GM21360 (cell line): ENCODE results near the gene CDK14.

ENCODE experiments used
- ATAC-seq: cut with Tn5 transposase; IDR thresholded peaks from one replicate; pipeline ENCODE4 v1.9.1; 2021; ENCODE audit warnings: mild to moderate bottlenecking, moderate library complexity; ENCODE audit not compliant: unreplicated experiment

Gene CDK14

DNA sequence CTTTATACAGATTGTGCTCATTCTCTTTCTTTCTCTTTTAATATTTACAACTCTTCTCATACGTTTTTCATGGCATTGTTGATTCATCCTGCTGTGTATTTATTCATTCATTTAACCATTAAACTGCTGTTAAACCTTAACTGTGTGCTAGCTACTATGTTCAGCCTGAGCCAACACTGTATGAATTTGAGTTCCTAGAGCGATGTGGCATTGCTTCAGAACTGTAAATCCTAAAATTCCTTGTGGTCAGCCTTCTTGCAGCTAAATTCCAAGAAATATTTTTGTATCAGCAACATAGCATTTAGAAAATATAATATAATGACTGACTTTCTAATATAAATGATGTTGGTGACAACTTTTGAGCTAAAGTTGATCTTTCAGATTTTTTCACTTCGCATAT is 483.4 kb downstream of the CDK14 start:
- no peak for ATAC-seq

DNA sequence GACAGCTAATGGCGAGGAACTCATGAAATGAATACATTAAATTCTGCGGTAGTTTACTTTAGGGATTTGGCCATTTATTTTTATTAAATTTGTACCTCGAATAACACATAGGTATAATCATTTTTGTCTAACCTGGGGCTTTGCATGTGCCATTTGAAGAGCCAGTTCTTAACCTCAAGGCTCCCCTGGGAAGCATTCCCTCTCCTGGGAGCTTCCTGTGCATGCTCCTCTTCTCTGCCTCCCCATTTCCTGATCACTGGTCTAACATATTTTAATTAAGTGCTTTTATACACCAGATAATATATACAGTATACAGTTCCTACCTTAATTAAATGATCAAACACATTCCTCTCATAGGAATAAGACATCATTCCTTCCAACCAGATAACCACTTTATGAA is 484.2 kb downstream of the CDK14 start:
- ATAC-seq = no peak

DNA sequence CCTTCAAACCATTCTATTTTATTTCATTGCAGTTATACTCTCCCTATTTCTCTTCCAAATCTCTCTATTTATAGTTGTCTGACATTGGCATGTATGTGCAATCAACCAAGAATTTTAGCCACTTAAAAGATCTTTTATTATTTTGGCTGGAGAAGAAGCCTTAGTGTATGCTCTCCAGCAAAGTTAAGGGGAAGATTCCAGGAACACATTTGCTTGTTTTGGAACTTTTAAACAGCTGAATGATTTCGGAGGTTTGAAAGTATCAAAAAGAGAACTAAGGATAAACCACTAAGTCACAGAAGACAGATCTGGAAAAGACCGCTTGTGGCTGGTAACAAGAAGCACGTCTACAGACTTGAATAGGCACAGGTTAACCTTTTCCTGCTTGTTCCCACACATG is 485.9 kb downstream of the CDK14 start:
- ATAC-seq = no peak

DNA sequence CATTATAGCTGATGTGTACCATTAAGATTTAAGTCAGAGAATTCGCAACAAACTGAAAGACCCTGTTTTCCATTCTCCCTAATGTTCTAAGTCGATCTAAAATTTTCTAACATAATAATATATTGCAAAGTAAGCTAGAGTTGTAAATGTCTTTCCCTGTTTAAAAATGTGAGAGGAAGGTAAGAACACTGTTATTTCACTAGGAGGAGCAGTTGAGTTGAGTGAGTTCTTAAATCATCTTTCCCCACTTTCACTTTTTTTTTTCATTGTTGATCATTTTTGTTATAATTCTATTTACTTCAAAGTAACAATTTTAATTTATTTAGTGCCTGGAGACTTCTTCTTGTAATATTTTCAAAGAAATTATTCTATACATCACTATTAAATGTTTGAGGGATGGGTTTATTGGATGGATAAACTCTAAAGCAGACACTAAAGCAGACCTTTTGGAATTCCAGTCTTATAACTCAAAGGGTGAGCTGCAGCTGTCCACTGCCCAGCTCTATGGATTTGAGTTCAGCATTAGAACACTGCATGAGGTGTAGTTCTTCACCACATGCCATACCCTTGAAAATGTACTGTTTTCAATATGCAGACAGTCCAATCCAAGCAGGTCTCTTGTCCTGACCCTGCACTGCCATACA is 486.9 kb downstream of the CDK14 start:
- no peak for ATAC-seq

DNA sequence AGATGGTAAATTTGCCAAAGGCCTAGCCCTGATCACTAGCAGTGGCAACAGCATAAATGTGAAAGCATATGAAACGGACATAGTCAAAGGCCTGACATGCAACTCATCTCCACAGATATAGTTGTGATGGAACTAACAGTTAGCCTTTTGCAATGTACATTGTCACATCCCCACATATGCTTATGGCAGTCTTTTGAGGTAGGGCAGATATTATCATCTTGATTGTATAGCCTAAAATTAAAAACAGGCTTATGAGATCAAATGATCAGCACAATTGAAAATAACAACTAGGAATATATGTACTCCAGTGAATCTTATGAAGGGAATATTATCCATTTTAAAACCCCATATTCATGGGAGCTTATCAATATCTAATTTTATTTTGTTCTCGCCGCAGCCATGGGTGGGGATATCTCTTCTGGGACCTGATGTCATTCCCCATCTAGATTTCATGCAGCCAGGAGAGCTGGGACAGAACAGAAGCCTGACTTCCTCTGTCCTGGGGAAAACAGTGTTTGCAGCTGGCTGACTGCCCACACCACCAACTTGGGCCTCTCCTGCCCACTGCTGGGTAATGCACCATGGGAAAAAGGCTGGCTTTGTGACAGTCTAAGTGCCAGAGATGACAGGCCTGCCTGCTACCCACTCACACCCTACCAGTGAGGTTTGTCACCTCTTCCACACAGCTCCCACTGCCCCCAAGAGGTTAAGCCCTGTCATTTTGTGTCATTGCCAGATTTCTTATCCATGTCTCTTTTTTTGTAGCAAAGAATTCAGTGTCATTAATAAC is 487.9 kb downstream of the CDK14 start:
- ATAC-seq = no peak

DNA sequence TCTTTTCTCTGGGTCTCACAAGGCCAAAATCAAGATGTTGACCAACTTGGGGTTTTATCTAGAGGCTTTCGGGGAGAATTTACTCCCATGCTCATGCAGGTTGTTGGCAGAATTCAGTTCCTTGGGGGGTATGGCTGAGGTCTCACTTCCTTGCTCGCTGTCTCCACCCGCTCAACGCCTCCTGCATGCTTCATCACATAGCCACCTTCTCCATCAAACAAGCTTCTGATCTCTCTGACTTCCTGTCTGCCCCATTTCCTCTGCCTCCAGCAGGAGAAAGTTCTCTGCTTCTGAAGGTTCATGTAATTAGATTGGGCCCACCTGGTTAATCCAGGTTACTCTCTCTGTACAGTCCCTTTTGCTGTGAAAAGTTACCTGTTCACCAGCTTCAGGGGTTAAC is 489.1 kb downstream of the CDK14 start:
- no peak for ATAC-seq

DNA sequence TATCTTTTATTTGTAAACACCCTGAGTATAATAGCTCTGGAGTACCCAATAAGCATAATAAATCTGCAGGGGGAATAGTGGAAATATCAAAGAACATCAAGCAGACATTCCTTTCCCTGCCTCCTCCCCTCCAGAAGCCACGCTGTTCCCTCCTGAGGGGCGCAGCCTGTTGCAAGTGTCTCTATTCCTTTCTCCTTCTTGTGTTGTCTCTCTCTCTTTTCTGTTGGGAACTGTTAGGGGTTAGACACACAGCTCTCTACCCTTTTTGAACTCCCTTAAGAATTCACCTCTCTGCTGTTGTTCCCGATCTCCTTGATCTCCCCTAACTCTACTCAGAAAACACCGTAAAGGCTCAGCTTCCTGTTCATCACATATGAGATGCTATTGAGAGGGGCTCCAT is 490.1 kb downstream of the CDK14 start:
- ATAC-seq = no peak

DNA sequence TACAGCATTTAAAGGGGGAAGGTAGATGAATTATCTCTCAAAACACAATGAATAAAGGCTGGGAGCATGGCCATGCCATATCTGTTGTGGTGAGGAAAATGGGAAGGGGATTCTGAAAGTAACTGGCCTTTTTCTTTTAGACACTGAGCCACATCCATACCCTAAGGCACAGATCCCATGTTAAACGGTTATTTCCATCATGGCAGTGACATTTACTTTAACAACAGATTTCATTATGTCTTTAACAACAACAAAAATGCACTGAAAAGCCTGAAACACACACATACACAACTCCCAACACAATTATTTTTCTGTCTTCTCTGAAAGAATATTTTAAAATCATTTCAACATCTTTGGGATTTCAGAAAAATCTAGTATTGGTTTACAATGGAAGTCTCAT is 492.0 kb downstream of the CDK14 start:
- ATAC-seq = no peak

DNA sequence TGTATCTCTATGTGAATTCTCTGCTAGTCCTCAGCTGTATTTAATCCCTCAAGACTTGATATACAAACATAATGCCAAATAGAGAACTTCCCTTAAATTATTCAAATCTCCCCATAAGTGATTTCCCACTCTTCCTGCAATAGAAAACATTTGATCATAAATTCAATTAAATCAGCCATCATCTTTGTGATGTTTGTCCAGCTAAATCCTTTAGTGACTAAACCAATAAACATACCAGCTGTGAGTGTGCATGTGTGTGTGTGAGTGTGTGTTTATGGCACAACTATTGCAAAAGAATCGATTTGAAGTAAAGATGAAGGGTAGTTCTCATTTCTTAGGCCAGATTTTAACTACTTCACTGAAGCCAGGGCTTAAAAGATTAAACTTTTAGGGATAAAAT is 492.6 kb downstream of the CDK14 start:
- no peak for ATAC-seq

DNA sequence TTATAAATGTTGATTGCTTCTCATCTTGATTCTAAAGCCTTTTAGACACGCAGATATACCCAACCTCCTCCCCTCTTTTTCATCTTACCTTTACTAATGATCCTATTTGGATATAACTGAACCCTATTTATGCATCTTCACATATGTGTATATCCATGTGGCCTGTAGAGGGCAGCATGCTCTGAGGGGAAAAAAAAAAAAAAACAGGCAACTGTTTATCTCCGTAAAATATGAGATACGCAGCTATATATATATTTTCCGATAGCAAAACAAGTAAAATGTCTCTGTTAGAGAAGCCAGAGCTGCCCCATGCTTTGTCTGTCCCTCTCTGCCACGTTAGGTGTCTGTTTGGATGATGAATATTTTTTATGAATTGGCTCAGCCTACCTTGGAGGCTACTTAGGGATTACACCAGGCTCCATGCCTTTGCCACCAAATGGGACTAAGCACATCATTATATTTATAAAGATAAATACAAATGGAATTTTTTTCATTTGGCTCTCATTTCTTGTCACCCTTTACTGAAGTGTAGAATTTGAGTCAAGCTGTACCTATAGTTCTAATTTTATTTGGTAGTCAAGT is 493.4 kb downstream of the CDK14 start:
- no peak for ATAC-seq

DNA sequence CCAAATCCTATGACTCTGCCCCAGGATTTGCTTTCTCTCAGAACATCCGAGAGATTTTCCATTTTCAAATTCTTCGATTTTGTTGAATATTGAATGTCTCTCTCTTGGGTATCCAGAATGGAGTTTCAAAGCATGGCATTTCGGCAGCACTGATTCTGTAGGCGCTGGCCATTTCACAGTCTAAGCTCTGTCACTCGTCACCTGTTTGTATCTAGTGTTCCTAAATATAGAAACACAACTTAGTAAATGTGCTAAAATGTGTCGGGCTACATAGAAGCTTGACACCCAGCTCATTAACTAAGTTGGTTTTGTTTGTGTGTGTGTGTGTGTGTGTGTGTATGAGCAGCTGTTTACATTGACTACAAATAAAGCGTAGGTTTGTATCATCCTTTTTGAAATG is 494.6 kb downstream of the CDK14 start:
- ATAC-seq = no peak

DNA sequence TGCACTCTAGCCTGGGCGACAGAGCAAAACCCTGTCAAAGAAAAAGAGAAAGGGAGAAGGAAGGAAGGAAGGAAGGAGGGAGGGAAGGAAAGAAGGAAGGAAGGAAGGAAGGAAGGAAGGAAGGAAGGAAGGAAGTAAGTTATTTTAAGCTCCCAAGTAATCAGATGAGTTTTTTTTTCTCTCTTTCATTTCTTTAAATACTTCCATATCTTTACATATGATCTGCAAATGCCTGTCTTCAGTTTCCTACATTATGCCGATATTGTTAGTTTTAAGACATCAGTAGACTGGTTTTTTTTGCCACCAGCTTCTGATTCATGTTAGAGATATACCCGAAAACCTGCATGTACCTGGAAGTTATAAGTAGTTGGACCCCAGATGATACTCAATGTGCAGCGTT is 495.5 kb downstream of the CDK14 start:
- ATAC-seq = no peak

DNA sequence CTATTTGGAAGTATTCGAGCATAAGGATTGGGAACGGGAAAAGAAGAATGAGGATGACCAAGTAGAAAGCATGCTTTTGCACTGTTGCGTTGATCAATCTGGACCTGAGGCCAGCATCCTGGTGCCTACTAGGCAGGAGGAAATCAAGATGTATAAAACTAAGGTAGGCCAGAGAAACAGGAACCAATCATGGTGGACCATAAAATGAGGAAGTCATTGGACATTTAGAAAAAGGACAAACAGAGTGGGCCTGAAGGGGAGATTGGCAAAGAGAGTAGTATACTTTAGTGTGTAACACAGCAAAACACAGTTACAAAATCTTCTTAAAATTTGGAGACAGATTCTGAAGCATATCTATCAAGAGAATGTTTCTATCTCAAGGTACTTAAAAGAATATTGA is 497.1 kb downstream of the CDK14 start:
- ATAC-seq = no peak

DNA sequence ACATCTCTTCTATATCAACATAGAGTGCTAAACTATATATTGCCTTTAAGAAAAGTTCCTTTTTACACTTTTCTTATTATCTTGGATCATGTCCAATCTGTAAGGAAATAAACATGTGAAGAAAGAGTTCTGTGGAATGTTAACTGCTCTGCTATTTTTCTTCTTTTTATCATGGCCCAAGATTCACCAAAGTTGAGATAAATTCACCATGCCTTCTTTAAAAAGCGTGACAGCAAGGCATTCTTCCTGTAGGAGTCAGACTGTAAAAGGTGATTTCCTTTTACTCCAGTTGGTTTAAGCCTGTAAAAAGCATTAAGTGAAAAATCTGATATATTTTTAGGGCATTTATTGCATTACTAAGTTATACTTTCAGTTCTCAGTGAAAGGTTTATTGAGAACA is 502.4 kb downstream of the CDK14 start:
- no peak for ATAC-seq

DNA sequence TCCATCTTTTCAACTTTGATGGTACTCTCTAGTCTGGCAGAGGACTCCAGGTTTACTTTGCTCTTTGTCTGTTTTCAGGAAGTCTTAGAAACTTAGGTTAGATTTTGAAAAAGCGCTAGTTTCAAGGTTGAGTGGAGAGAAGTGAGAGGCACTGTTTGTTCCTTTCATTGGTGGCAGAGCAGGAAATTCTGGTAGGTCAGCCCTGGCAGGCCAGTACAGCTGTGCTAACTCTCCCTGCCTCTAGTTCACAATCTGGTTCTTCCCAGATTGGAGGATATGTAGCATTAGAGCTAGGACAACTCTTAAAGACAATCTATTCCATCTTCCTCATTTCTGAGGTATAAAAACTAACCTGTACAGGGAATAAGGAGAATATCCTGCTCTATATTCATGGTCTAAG is 507.2 kb downstream of the CDK14 start:
- no peak for ATAC-seq

DNA sequence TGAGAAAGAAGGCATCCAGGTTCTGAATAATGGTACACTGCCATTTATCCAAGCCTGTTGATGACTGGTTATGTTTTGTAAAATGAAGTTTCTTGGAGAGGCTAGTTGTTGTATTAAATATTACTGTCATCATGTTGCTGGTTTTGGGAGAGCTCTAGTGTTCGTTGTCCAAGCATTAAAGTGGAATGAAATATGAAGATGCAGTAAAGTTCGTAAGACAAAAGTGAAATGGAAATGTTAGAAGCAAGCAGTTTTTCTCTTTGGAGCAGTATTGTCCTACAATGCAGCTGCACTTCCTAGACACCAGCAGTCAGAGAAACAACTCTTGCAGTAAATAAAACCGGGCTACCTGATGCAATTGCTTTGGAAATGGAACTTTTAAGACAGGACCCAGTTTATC is 511.3 kb downstream of the CDK14 start:
- ATAC-seq = no peak

DNA sequence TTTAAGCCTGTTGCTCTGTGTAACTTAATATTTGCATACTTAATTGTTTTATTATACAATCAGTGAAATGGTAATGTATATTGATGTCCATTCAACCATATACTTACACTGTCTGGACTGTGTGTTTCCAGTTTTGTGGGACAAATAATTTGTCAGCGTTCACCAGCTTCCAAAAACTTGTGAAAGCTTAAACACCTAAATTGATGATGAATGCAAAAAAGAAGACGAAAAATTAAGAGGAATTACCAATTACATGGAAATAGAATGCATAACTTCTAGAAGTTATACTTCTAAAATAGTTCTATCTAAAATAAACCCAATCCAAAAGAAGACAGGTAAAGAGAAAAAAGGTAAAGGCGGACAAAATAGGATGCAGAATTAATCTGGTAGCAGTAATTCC is 513.1 kb downstream of the CDK14 start:
- ATAC-seq = no peak

DNA sequence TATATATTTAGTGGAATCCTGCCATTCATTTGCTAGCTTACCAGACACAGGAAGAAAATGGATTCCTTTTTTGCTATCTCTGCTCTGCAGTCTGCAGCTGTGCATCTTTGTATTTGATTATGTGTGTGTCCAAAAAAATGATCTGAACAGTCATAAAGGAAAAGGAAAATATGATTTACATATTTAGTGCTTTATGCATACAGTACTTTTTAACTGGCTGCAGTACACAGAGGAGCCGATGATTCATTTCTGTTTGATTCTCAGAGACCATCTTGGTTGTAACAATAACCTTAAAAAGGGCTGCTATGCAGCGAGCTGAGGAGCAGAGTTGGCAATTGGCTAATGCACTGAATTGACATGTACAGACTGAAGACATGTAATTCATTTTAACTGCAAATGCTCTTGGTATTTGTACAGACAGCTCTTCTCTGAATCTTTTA is 516.8 kb downstream of the CDK14 start:
- no peak for ATAC-seq

DNA sequence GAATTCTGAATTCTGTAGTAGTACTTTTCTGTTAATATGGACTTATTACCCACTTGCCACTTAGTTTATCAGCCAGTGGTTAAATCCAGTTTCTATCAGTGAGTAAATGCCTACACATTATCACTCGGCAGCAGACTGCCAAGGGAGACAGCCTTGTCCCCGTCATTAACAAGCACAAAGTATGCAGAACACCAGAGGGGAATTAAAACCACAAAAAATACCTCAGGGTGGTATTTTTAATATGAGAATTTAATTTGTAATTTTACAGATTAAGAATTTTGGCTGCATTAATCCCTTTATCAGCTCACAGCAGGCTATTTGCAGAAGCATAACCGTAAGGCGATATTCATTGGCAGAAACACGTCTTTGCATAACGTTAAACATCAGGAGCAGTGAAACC is 518.1 kb downstream of the CDK14 start:
- ATAC-seq = no peak

DNA sequence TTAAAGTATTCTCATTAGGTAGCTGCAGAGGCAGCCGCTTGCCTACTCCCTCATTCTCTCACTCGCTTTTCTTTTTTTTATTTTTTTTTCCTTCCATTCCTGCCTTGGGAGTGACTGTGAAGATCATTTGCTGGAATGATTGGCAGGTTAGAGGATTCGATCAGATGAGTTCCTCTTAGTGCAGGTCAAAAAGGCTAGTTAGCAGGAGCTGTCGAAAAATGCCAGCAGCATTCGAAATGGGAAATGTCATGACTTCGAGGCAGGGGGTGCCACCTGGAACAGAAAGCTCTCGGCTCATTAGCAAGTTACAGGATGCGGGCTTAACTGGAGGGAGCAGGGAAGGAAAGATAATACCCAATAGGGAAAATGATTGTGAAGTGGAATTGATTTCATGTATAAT is 530.6 kb downstream of the CDK14 start:
- ATAC-seq = no peak

DNA sequence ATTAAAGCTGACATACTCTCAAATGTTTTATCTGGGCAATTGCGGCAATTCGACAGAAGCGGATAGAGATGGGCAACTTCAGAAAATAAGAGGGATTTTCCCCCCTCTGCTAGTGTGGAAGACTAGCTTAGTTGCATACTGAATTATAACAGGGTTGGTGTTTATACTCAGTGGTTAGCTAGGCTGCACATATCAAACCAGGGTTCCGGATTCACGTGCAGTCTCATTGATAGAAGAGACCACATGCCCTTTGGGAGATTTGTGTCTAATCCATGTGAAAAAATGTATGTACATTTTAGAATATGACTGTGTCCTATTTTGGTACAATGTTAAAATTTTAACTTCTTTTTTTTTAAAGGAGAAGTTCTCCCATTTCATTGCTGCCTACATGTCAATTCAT is 531.2 kb downstream of the CDK14 start:
- no peak for ATAC-seq

DNA sequence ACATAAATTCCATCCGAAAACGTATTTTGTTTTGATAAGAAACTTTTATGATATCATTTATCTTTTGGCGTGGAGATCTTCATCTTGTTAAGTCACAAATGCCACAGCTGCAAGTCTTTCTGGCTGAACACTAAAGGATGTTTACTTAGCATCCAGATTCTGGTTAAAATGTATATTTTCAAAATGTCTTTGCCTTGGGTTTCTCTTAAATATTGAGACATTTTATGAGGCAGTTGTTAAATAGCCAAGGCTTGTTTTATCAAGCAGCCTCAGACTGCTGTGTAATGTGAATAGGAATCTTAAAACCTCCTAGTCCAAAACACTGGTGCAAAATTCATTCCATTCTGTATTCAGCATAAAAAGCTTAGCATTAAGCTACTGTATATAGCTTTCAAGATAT is 531.8 kb downstream of the CDK14 start:
- ATAC-seq = no peak
